HepG2 (cell line): Measurements from ENCODE around the gene MRPS25. TPM values are rescaled to one million over a fixed set of nuclear protein-coding genes. Genes with fewer than 3 reads are reported as not detected.

Experiments
- ATAD3A ChIP-seq: sonication (generic); formaldehyde crosslinking; IDR thresholded peaks from 2 replicates; pipeline ENCODE4 v1.4.0; 2020; ENCODE audit warnings: missing genetic modification reagents
- FOXC1 ChIP-seq: sonication (generic); formaldehyde crosslinking; IDR thresholded peaks from 2 replicates; pipeline ENCODE4 v1.8.0; 2022; ENCODE audit warnings: mild to moderate bottlenecking, missing genetic modification reagents, borderline replicate concordance
- GTF2F1 ChIP-seq: fragments of 150-350 bp; IDR thresholded peaks from 2 replicates; pipeline ENCODE4 v1.6.1; 2014; ENCODE audit warnings: low read length
- HDAC6 ChIP-seq: fragments of 200-600 bp; sonication (generic); IDR thresholded peaks from 2 replicates; pipeline ENCODE4 v1.7.0; 2017; ENCODE audit warnings: mild to moderate bottlenecking, antibody characterized with exemption, low read length, low read depth
- HNRNPL ChIP-seq: fragments of 200-400 bp; formaldehyde crosslinking; IDR thresholded peaks from 2 replicates; pipeline ENCODE4 v1.6.1; 2017; ENCODE audit warnings: mild to moderate bottlenecking, low read depth, low read length
- KAT8 ChIP-seq: IDR thresholded peaks from 2 replicates; pipeline ENCODE4 v1.6.1; 2016; ENCODE audit warnings: missing genetic modification reagents, missing compliant biosample characterization
- MAFF ChIP-seq: IDR thresholded peaks from 2 replicates; pipeline ENCODE4 v1.6.1; 2011; ENCODE audit warnings: low read depth, low read length, improper control_type of control experiment
- POLR2AphosphoS5 ChIP-seq: IDR thresholded peaks from 2 replicates; pipeline ENCODE4 v1.6.1; 2012; ENCODE audit warnings: low read depth, low read length
- REL ChIP-seq: sonication (generic); formaldehyde crosslinking; conservative IDR thresholded peaks from 2 replicates; pipeline ENCODE4 v1.8.0; 2022; ENCODE audit warnings: mild to moderate bottlenecking, missing genetic modification reagents, moderate library complexity
- TCF7L2 ChIP-seq: IDR thresholded peaks from 2 replicates; pipeline ENCODE4 v1.6.1; 2011; ENCODE audit warnings: mild to moderate bottlenecking, low read depth, low read length, moderate library complexity
- ZMYM3 ChIP-seq: sonication (generic); formaldehyde crosslinking; IDR thresholded peaks from 2 replicates; pipeline ENCODE4 v1.5.1; 2020; ENCODE audit warnings: mild to moderate bottlenecking, missing genetic modification reagents
- ZNF12 ChIP-seq: sonication (generic); formaldehyde crosslinking; IDR thresholded peaks from 2 replicates; pipeline ENCODE4 v1.5.0; 2020; ENCODE audit warnings: missing genetic modification reagents
- ZNF550 ChIP-seq: sonication (generic); formaldehyde crosslinking; IDR thresholded peaks from 2 replicates; pipeline ENCODE4 v1.4.0; 2020; ENCODE audit warnings: mild to moderate bottlenecking, missing genetic modification reagents, borderline replicate concordance
- polyA plus RNA-seq, 8 experiments: library from polyadenylated mRNA; depleted of rRNA in 3 of 8; stranded (reverse) in 7 of 8; unstranded in 1 of 8; fragments of >200 nt; fragmentation: Illumina TruSeq in 4 of 8; extraction: Trizol in 4 of 8; gene quantifications; 2 replicates each; pipeline versions ENCODE4 v1.2.1 to v1.2.3, GENCODE V29; 2011 to 2016; ENCODE audit warnings: low read depth in 4 of 8, missing spikeins in 1 of 8, mixed read lengths in 1 of 8; ENCODE audit not compliant: insufficient read depth in 1 of 8
- total RNA-seq, 5 experiments: library from RNA; depleted of rRNA; stranded (reverse); fragments of >200 nt; fragmentation: Illumina TruSeq; extraction: Trizol; gene quantifications; 2 replicates each; pipeline ENCODE4 v1.2.3, GENCODE V29; 2016; ENCODE audit warnings: low read depth in 1 of 5
- TF ChIP-seq, protein P1 (sequence below): sonication (generic); formaldehyde crosslinking; IDR thresholded peaks from one replicate; pipeline ENCODE4 v1.5.1; 2020; ENCODE audit warnings: mild to moderate bottlenecking, missing genetic modification reagents; ENCODE audit errors: not compliant biosample characterization
- TF ChIP-seq, protein P2 (sequence below): sonication (generic); formaldehyde crosslinking; IDR thresholded peaks from 2 replicates; pipeline ENCODE4 v1.4.0; 2020; ENCODE audit warnings: missing genetic modification reagents, mild to moderate bottlenecking, borderline replicate concordance
- TF ChIP-seq, protein P3 (sequence below): sonication (generic); formaldehyde crosslinking; IDR thresholded peaks from 2 replicates; pipeline ENCODE4 v1.5.0; 2020; ENCODE audit warnings: missing genetic modification reagents, mild to moderate bottlenecking, borderline replicate concordance
- TF ChIP-seq, protein P4 (sequence below): sonication (generic); formaldehyde crosslinking; IDR thresholded peaks from 2 replicates; pipeline ENCODE4 v1.8.0; 2022; ENCODE audit warnings: missing genetic modification reagents, low read depth, mild to moderate bottlenecking, borderline replicate concordance
- TF ChIP-seq, protein P5 (sequence below): IDR thresholded peaks from 2 replicates; pipeline ENCODE4 v1.6.1; 2016

MRPS25 gene
- total and polyA plus RNA-seq, 2 of the 13 experiments (the other 11 are each of a cell fraction or from before 2014, with no cell fraction given), result 60.1 to 74.3 TPM

DNA sequence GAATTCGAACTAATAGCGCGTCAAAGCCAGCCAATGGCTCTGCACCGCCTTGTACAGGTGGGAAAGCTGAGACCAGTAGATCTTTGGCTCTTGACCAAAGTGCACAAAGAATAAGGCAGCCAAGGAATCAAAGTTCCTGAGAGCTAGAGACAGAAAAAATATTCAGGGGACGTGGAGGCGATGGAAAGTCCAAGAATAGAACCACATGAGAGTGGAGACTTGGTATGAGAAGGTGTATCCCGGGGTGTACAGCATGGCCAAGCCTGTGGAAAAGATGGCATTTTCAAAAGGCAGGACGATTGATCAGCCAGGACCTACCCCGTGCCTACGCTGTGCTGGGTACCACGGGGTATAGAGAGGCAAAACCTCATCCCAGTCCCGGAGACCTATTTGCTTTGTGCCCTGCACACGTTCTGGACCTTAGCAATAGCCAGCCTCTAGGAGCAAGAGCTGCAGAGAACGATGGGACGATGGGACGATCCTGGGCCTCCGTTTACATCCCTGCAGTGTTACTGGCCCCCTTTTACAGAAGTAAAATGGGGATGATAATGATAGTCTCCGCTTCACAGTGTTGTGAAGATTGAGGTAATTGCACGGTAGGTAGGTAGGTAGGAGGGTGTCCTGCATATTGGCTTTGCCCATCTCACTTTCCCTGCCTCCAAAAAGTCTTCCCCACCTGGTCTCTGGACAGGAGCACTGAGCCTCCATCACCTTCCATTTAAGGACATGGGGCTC, 34.4 kb upstream of the MRPS25 start (continued):
- TF ChIP-seq, protein P1, sequence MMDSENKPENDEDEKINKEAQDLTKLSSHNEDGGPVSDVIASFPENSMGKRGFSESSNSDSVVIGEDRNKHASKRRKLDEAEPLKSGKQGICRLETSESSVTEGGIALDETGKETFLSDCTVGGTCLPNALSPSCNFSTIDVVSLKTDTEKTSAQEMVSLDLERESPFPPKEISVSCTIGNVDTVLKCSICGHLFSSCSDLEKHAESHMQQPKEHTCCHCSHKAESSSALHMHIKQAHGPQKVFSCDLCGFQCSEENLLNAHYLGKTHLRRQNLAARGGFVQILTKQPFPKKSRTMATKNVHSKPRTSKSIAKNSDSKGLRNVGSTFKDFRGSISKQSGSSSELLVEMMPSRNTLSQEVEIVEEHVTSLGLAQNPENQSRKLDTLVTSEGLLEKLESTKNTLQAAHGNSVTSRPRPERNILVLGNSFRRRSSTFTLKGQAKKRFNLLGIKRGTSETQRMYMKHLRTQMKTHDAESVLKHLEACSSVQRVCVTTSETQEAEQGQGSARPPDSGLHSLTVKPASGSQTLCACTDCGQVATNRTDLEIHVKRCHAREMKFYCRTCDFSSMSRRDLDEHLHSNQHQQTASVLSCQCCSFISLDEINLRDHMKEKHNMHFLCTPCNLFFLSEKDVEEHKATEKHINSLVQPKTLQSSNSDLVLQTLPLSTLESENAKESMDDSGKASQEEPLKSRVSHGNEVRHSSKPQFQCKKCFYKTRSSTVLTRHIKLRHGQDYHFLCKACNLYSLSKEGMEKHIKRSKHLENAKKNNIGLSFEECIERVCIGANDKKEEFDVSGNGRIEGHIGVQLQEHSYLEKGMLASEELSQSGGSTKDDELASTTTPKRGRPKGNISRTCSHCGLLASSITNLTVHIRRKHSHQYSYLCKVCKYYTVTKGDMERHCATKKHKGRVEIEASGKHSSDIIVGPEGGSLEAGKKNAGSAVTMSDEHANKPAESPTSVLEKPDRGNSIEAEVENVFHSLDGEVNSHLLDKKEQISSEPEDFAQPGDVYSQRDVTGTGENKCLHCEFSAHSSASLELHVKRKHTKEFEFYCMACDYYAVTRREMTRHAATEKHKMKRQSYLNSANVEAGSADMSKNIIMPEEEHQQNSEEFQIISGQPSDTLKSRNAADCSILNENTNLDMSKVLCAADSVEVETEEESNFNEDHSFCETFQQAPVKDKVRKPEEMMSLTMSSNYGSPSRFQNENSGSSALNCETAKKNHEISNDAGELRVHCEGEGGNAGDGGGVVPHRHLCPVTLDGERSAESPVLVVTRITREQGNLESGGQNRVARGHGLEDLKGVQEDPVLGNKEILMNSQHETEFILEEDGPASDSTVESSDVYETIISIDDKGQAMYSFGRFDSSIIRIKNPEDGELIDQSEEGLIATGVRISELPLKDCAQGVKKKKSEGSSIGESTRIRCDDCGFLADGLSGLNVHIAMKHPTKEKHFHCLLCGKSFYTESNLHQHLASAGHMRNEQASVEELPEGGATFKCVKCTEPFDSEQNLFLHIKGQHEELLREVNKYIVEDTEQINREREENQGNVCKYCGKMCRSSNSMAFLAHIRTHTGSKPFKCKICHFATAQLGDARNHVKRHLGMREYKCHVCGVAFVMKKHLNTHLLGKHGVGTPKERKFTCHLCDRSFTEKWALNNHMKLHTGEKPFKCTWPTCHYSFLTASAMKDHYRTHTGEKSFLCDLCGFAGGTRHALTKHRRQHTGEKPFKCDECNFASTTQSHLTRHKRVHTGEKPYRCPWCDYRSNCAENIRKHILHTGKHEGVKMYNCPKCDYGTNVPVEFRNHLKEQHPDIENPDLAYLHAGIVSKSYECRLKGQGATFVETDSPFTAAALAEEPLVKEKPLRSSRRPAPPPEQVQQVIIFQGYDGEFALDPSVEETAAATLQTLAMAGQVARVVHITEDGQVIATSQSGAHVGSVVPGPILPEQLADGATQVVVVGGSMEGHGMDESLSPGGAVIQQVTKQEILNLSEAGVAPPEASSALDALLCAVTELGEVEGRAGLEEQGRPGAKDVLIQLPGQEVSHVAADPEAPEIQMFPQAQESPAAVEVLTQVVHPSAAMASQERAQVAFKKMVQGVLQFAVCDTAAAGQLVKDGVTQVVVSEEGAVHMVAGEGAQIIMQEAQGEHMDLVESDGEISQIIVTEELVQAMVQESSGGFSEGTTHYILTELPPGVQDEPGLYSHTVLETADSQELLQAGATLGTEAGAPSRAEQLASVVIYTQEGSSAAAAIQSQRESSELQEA, result no peak
- TF ChIP-seq HDAC6 (no peak), MAFF (no peak), FOXC1 (CRISPR knock-in tag) (0 out of 2 replicates have a peak, but pooled peaks have one; percentile 8), ZNF12 (no peak), HNRNPL (no peak), POLR2AphosphoS5 (no peak), ZNF550 (CRISPR knock-in tag) (no peak), ZMYM3 (CRISPR knock-in tag) (peak; percentile 0; the same call in 1 of the 2 replicates), REL (CRISPR knock-in tag) (no peak), KAT8 (CRISPR knock-in tag) (no peak), TCF7L2 (no peak), GTF2F1 (no peak), ATAD3A (CRISPR knock-in tag) (no peak)
- TF ChIP-seq, protein P2, sequence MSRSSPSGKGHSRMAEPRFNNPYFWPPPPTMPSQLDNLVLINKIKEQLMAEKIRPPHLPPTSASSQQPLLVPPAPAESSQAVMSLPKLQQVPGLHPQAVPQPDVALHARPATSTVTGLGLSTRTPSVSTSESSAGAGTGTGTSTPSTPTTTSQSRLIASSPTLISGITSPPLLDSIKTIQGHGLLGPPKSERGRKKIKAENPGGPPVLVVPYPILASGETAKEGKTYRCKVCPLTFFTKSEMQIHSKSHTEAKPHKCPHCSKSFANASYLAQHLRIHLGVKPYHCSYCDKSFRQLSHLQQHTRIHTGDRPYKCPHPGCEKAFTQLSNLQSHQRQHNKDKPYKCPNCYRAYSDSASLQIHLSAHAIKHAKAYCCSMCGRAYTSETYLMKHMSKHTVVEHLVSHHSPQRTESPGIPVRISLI (CRISPR knock-in tag), result no peak
- TF ChIP-seq, protein P3, sequence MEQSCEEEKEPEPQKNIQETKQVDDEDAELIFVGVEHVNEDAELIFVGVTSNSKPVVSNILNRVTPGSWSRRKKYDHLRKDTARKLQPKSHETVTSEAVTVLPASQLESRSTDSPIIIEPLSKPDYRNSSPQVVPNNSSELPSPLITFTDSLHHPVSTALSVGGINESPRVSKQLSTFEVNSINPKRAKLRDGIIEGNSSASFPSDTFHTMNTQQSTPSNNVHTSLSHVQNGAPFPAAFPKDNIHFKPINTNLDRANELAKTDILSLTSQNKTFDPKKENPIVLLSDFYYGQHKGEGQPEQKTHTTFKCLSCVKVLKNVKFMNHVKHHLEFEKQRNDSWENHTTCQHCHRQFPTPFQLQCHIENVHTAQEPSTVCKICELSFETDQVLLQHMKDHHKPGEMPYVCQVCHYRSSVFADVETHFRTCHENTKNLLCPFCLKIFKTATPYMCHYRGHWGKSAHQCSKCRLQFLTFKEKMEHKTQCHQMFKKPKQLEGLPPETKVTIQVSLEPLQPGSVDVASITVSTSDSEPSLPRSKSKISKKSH, result no peak
- TF ChIP-seq, protein P4, sequence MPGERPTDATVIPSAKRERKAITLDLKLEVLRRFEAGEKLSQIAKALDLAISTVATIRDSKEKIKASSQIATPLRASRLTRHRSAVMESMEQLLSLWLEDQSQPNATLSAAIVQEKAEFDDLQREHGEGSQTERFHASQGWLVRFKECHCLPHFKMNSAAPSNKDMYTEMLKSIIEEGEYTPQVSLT (CRISPR knock-in tag), result no peak
- TF ChIP-seq, protein P5, sequence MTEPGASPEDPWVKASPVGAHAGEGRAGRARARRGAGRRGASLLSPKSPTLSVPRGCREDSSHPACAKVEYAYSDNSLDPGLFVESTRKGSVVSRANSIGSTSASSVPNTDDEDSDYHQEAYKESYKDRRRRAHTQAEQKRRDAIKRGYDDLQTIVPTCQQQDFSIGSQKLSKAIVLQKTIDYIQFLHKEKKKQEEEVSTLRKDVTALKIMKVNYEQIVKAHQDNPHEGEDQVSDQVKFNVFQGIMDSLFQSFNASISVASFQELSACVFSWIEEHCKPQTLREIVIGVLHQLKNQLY (CRISPR knock-in tag), result no peak
